BJ (cell line): ENCODE measurements around the gene ACOT8. TPM values are rescaled to one million over a fixed set of nuclear protein-coding genes. Genes with fewer than 3 reads are reported as not detected.

Source experiments
- CTCF ChIA-PET: fragments of 350-600 bp; formaldehyde crosslinking; extraction: SDS; loops from one replicate; lab custom pipeline; 2021; ENCODE audit warnings: antibody characterized with exemption, inconsistent platforms; lab: Yijun Ruan, JAX
- POLR2A ChIA-PET: fragments of 300-600 bp; sonication (Branson Sonifier 250); formaldehyde crosslinking; extraction: SDS; loops from one replicate; lab custom pipeline; 2021; ENCODE audit warnings: antibody characterized with exemption; lab: Charles Lee
- DNase-seq: peaks from one replicate; pipeline ENCODE4 v3.0.0-alpha.2; 2011; ENCODE audit warnings: low read depth
- H3K27me3 ChIP-seq: 2 replicates; pipeline ENCODE4 v1.6.0; 2011; ENCODE audit warnings: low read length; ENCODE audit not compliant: control insufficient read depth, insufficient read depth
- H3K36me3 ChIP-seq: 2 replicates; pipeline ENCODE4 v1.5.1; 2011; ENCODE audit warnings: low read length; ENCODE audit not compliant: control insufficient read depth, insufficient read depth
- H3K4me3 ChIP-seq: 2 replicates; pipeline ENCODE4 v1.5.1; 2011; ENCODE audit warnings: low read depth, mild to moderate bottlenecking, control low read depth, low read length
- CTCF ChIP-seq: IDR thresholded peaks from 2 replicates; pipeline ENCODE4 v1.5.1; 2011; ENCODE audit warnings: low read depth, mild to moderate bottlenecking, control low read depth, inconsistent platforms, low read length, moderate library complexity; ENCODE audit not compliant: insufficient read depth
- polyA plus RNA-seq: library from polyadenylated mRNA; depleted of rRNA; stranded (reverse); fragments of >200 nt; gene quantifications from 2 replicates; pipeline ENCODE4 v1.2.3, GENCODE V29; 2011

Gene ACOT8
- polyA plus RNA-seq, 1 experiment, result 49.9 TPM

- H3K36me3 ChIP-seq, result peaks cover 10% of the 10 kb centered on the region
- H3K4me3 ChIP-seq, result peak within 1 kb of the TSS; percentile 77
- H3K27me3 ChIP-seq, result no peaks in the 10 kb centered on the region
- DNase-seq, result no peak
- ChIA-PET CTCF (interaction anchor here (1.0 to 3.4 kb wide), 11 partner anchors 8 to 92 kb away, joined by 3 to 15 read pairs (median 7); partner anchors contain the start of gene ZSWIM1), POLR2A (interaction anchor here (0.7 kb wide), 1 partner anchor 8 kb away, joined by 3 read pairs; no protein-coding TSS in a partner anchor)
- TF ChIP-seq CTCF, result 0 out of 2 replicates have a peak, but pooled peaks have one; percentile 1
Observed at GRCh38 chr20:45890985-45891983, 34.1 kb upstream of the ACOT8 start, which contains the start of the genes CTSA and NEURL2. Gene CTSA (plus strand): TSS chr20:45891335. CDS start chr20:45891569, 234 bp downstream. Gene NEURL2 (minus strand): TSS chr20:45891208. CDS start chr20:45890991, 217 bp downstream.

- Histone ChIP-seq H3K4me3 (peak overlapping the region; percentile 77), H3K27me3 (no peaks in the 10 kb centered on the region), H3K36me3 (peaks cover 10% of the 10 kb centered on the region)
- no peak for DNase-seq
- CTCF ChIA-PET, result interaction anchor here (0.7 to 3.4 kb wide), 23 partner anchors 9 to 91 kb away, joined by 3 to 15 read pairs (median 4); partner anchors contain the start of gene ZSWIM1
- POLR2A ChIA-PET, result interaction anchor here (0.6 kb wide), 1 partner anchor 62 kb away, joined by 3 read pairs; no protein-coding TSS in a partner anchor
- peak; percentile 76 for TF ChIP-seq CTCF
Observed at GRCh38 chr20:45890077-45890984, 33.1 kb upstream of the ACOT8 start.

- TF ChIP-seq CTCF, result no peak
- no peak overlapping the region for H3K4me3 ChIP-seq
- ChIA-PET POLR2A (no interaction called here), CTCF (interaction anchor here (2.3 kb wide), 1 partner anchor 82 kb away, joined by 15 read pairs; no protein-coding TSS in a partner anchor)
- peaks cover 10% of the 10 kb centered on the region for H3K36me3 ChIP-seq
- H3K27me3 ChIP-seq, result no peaks in the 10 kb centered on the region
- DNase-seq, result no peak
Observed at GRCh38 chr20:45888681-45889080, 31.5 kb upstream of the ACOT8 start.

GRCh38 chr20:45887346-45887715 lies 30.1 kb upstream of the ACOT8 start, which contains the start of gene SPATA25:
Gene SPATA25 (minus strand): TSS chr20:45887622. CDS start chr20:45887590, 32 bp downstream.
- no peak for DNase-seq
- CTCF ChIA-PET, result interaction anchor here (0.7 to 1.0 kb wide), 2 partner anchors 70 to 88 kb away, joined by 3 to 4 read pairs; no protein-coding TSS in a partner anchor
- POLR2A ChIA-PET, result no interaction called here
- Histone ChIP-seq H3K36me3 (peaks cover 14% of the 10 kb centered on the region), H3K27me3 (no peaks in the 10 kb centered on the region), H3K4me3 (no peak within 1 kb of the TSS)
- no peak for TF ChIP-seq CTCF
